HepG2 (cell line): ENCODE results near the gene TMEM144. TPM values are rescaled to one million over a fixed set of nuclear protein-coding genes. Genes with fewer than 3 reads are reported as not detected.

Experiments
- ADNP ChIP-seq: sonication (generic); formaldehyde crosslinking; IDR thresholded peaks from 2 replicates; pipeline ENCODE4 v1.4.0; 2020; ENCODE audit warnings: missing genetic modification reagents
- CREB1 ChIP-seq, 2 experiments: fragments of 450-650 bp in 1 of 2; IDR thresholded peaks; 2 replicates each; pipeline ENCODE4 v1.6.1; 2016 to 2017; ENCODE audit warnings: control low read depth in 1 of 2, mild to moderate bottlenecking in 1 of 2, missing compliant biosample characterization in 1 of 2, missing genetic modification characterization in 1 of 2
- MIER2 ChIP-seq: IDR thresholded peaks from 2 replicates; pipeline ENCODE4 v1.6.1; 2016; ENCODE audit warnings: missing biosample characterization, missing genetic modification reagents
- MYNN ChIP-seq: sonication (generic); formaldehyde crosslinking; IDR thresholded peaks from 2 replicates; pipeline ENCODE4 v1.4.0; 2020; ENCODE audit warnings: mild to moderate bottlenecking, low read depth, missing genetic modification reagents
- NAIF1 ChIP-seq: sonication (generic); formaldehyde crosslinking; IDR thresholded peaks from 2 replicates; pipeline ENCODE4 v1.5.0; 2020; ENCODE audit warnings: mild to moderate bottlenecking, missing genetic modification reagents, borderline replicate concordance
- SMAD1 ChIP-seq: sonication (generic); formaldehyde crosslinking; IDR thresholded peaks from 2 replicates; pipeline ENCODE4 v1.4.0; 2020; ENCODE audit warnings: missing genetic modification reagents, low read depth, mild to moderate bottlenecking, borderline replicate concordance
- SNAPC2 ChIP-seq: sonication (generic); formaldehyde crosslinking; IDR thresholded peaks from 2 replicates; pipeline ENCODE4 v1.8.1; 2022; ENCODE audit warnings: mild to moderate bottlenecking, missing genetic modification reagents
- ZMYM2 ChIP-seq: sonication (generic); formaldehyde crosslinking; IDR thresholded peaks from 2 replicates; pipeline ENCODE4 v1.8.0; 2022; ENCODE audit warnings: mild to moderate bottlenecking, missing genetic modification reagents
- ZNF292 ChIP-seq: sonication (generic); formaldehyde crosslinking; IDR thresholded peaks from 2 replicates; pipeline ENCODE4 v1.8.1; 2022; ENCODE audit warnings: mild to moderate bottlenecking, low read depth, missing genetic modification reagents, borderline replicate concordance
- ZNF569 ChIP-seq: sonication (generic); formaldehyde crosslinking; IDR thresholded peaks from 2 replicates; pipeline ENCODE4 v1.5.0; 2020; ENCODE audit warnings: mild to moderate bottlenecking, missing genetic modification reagents, moderate library complexity, borderline replicate concordance
- ZNF83 ChIP-seq: sonication (generic); formaldehyde crosslinking; IDR thresholded peaks from 2 replicates; pipeline ENCODE4 v1.4.0; 2020; ENCODE audit warnings: missing genetic modification reagents, mild to moderate bottlenecking, borderline replicate concordance
- polyA plus RNA-seq, 8 experiments: library from polyadenylated mRNA; depleted of rRNA in 3 of 8; stranded (reverse) in 7 of 8; unstranded in 1 of 8; fragments of >200 nt; fragmentation: Illumina TruSeq in 4 of 8; extraction: Trizol in 4 of 8; gene quantifications; 2 replicates each; pipeline versions ENCODE4 v1.2.1 to v1.2.3, GENCODE V29; 2011 to 2016; ENCODE audit warnings: low read depth in 4 of 8, missing spikeins in 1 of 8, mixed read lengths in 1 of 8; ENCODE audit not compliant: insufficient read depth in 1 of 8
- total RNA-seq, 5 experiments: library from RNA; depleted of rRNA; stranded (reverse); fragments of >200 nt; fragmentation: Illumina TruSeq; extraction: Trizol; gene quantifications; 2 replicates each; pipeline ENCODE4 v1.2.3, GENCODE V29; 2016; ENCODE audit warnings: low read depth in 1 of 5
- TF ChIP-seq, protein P1 (sequence below): sonication (generic); formaldehyde crosslinking; conservative IDR thresholded peaks from 2 replicates; pipeline ENCODE4 v1.4.0; 2020; ENCODE audit warnings: missing genetic modification reagents
- TF ChIP-seq, protein P2 (sequence below): IDR thresholded peaks from 2 replicates; pipeline ENCODE4 v1.6.1; 2016; ENCODE audit warnings: mild to moderate bottlenecking
- TF ChIP-seq, protein P3 (sequence below): IDR thresholded peaks from 2 replicates; pipeline ENCODE4 v1.4.0; 2020; ENCODE audit warnings: mild to moderate bottlenecking, missing genetic modification reagents
- TF ChIP-seq, protein P4 (sequence below): sonication (generic); formaldehyde crosslinking; IDR thresholded peaks from 2 replicates; pipeline ENCODE4 v1.5.1; 2020; ENCODE audit warnings: mild to moderate bottlenecking, missing genetic modification reagents, borderline replicate concordance

Gene TMEM144
- total and polyA plus RNA-seq, 2 of the 13 experiments (the other 11 are each of a cell fraction or from before 2014, with no cell fraction given) = 10.9 to 12.3 TPM

DNA sequence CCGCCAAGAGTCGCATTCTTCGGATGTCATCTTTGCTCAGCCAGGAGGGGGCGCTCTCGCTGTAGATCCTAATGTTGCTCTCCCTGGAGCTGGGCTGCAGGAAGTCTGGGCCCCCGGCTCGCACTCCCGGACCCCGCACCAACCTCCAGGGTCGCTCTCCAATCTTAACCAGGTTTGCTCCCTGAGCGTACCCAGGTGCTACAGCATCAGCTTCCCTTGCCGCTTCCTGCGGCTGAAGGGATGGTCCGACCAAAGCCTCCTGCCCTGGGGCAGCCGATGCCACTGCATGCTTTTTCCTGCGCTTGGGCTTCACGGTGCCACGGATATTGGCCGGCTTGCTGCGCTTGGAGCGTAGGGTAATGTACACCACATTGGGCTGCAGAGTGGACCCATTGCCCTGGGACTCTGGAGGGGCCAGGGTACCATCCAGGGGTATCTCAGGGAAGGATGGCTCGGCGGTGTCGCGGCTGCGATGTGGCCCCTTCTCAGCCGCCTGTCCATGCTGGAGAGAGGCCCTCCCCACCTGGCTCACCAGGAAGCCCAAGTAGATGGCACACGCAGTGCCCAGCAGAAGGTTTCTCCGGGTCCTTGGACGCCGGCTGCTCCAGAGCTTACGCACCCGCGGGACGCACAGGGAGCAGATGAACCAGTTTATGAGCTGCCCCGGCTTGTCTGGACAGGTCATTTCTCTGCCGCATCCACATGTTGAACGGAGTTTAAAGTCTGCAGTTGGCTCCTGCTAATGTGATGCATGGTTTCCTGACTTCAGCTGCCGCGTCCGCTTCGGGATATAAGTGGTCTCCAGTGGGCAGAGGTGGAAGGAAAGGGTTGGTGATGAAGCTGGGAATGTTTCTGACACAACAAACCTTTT lies 39.4 kb upstream of the TMEM144 start (continued):
- TF ChIP-seq, protein P1, sequence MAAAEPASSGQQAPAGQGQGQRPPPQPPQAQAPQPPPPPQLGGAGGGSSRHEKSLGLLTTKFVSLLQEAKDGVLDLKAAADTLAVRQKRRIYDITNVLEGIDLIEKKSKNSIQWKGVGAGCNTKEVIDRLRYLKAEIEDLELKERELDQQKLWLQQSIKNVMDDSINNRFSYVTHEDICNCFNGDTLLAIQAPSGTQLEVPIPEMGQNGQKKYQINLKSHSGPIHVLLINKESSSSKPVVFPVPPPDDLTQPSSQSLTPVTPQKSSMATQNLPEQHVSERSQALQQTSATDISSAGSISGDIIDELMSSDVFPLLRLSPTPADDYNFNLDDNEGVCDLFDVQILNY (CRISPR knock-in tag) = no peak
- TF ChIP-seq, protein P2, sequence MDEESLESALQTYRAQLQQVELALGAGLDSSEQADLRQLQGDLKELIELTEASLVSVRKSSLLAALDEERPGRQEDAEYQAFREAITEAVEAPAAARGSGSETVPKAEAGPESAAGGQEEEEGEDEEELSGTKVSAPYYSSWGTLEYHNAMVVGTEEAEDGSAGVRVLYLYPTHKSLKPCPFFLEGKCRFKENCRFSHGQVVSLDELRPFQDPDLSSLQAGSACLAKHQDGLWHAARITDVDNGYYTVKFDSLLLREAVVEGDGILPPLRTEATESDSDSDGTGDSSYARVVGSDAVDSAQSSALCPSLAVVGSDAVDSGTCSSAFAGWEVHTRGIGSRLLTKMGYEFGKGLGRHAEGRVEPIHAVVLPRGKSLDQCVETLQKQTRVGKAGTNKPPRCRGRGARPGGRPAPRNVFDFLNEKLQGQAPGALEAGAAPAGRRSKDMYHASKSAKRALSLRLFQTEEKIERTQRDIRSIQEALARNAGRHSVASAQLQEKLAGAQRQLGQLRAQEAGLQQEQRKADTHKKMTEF = peak; percentile 61; the same call in 1 of the 2 replicates
- 0 out of 2 replicates have a peak, but pooled peaks have one; percentile 84 for TF ChIP-seq ZNF569 (CRISPR knock-in tag)
- TF ChIP-seq ADNP (CRISPR knock-in tag) = peak; percentile 87
- TF ChIP-seq, protein P3, sequence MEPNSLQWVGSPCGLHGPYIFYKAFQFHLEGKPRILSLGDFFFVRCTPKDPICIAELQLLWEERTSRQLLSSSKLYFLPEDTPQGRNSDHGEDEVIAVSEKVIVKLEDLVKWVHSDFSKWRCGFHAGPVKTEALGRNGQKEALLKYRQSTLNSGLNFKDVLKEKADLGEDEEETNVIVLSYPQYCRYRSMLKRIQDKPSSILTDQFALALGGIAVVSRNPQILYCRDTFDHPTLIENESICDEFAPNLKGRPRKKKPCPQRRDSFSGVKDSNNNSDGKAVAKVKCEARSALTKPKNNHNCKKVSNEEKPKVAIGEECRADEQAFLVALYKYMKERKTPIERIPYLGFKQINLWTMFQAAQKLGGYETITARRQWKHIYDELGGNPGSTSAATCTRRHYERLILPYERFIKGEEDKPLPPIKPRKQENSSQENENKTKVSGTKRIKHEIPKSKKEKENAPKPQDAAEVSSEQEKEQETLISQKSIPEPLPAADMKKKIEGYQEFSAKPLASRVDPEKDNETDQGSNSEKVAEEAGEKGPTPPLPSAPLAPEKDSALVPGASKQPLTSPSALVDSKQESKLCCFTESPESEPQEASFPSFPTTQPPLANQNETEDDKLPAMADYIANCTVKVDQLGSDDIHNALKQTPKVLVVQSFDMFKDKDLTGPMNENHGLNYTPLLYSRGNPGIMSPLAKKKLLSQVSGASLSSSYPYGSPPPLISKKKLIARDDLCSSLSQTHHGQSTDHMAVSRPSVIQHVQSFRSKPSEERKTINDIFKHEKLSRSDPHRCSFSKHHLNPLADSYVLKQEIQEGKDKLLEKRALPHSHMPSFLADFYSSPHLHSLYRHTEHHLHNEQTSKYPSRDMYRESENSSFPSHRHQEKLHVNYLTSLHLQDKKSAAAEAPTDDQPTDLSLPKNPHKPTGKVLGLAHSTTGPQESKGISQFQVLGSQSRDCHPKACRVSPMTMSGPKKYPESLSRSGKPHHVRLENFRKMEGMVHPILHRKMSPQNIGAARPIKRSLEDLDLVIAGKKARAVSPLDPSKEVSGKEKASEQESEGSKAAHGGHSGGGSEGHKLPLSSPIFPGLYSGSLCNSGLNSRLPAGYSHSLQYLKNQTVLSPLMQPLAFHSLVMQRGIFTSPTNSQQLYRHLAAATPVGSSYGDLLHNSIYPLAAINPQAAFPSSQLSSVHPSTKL = peak; percentile 35; the same call in 1 of the 2 replicates
- peak; percentile 80 for TF ChIP-seq ZNF292
- TF ChIP-seq NAIF1 = peak; percentile 72; the same call in 1 of the 2 replicates
- no peak for TF ChIP-seq SNAPC2
- TF ChIP-seq MYNN = no peak
- TF ChIP-seq ZMYM2 = peak; percentile 99
- 0 out of 2 replicates have a peak, but pooled peaks have one; percentile 29 for TF ChIP-seq SMAD1 (CRISPR knock-in tag)
- TF ChIP-seq, protein P4, sequence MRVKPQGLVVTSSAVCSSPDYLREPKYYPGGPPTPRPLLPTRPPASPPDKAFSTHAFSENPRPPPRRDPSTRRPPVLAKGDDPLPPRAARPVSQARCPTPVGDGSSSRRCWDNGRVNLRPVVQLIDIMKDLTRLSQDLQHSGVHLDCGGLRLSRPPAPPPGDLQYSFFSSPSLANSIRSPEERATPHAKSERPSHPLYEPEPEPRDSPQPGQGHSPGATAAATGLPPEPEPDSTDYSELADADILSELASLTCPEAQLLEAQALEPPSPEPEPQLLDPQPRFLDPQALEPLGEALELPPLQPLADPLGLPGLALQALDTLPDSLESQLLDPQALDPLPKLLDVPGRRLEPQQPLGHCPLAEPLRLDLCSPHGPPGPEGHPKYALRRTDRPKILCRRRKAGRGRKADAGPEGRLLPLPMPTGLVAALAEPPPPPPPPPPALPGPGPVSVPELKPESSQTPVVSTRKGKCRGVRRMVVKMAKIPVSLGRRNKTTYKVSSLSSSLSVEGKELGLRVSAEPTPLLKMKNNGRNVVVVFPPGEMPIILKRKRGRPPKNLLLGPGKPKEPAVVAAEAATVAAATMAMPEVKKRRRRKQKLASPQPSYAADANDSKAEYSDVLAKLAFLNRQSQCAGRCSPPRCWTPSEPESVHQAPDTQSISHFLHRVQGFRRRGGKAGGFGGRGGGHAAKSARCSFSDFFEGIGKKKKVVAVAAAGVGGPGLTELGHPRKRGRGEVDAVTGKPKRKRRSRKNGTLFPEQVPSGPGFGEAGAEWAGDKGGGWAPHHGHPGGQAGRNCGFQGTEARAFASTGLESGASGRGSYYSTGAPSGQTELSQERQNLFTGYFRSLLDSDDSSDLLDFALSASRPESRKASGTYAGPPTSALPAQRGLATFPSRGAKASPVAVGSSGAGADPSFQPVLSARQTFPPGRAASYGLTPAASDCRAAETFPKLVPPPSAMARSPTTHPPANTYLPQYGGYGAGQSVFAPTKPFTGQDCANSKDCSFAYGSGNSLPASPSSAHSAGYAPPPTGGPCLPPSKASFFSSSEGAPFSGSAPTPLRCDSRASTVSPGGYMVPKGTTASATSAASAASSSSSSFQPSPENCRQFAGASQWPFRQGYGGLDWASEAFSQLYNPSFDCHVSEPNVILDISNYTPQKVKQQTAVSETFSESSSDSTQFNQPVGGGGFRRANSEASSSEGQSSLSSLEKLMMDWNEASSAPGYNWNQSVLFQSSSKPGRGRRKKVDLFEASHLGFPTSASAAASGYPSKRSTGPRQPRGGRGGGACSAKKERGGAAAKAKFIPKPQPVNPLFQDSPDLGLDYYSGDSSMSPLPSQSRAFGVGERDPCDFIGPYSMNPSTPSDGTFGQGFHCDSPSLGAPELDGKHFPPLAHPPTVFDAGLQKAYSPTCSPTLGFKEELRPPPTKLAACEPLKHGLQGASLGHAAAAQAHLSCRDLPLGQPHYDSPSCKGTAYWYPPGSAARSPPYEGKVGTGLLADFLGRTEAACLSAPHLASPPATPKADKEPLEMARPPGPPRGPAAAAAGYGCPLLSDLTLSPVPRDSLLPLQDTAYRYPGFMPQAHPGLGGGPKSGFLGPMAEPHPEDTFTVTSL = 0 out of 2 replicates have a peak, but pooled peaks have one; percentile 31
- 0 out of 2 replicates have a peak, but pooled peaks have one; percentile 64 for TF ChIP-seq ZNF83
- TF ChIP-seq MIER2 (CRISPR knock-in tag) = no peak
- no peak for TF ChIP-seq CREB1 (IDR thresholded peaks at IDR 0.05)
- TF ChIP-seq CREB1 (CRISPR knock-in tag; IDR thresholded peaks at IDR 0.05) = no peak
